HG03103 (cell line): ENCODE data around the gene SORCS1.
"Not testable (repeated sequence)": the region's sequence is repeated elsewhere in the genome, so short reads cannot be mapped to it uniquely, and the experiment has no call there.

Experiments used
- ATAC-seq: cut with Tn5 transposase; IDR thresholded peaks from one replicate; pipeline ENCODE4 v1.9.1; 2021; ENCODE audit warnings: low read depth; ENCODE audit not compliant: unreplicated experiment

The SORCS1 gene

DNA sequence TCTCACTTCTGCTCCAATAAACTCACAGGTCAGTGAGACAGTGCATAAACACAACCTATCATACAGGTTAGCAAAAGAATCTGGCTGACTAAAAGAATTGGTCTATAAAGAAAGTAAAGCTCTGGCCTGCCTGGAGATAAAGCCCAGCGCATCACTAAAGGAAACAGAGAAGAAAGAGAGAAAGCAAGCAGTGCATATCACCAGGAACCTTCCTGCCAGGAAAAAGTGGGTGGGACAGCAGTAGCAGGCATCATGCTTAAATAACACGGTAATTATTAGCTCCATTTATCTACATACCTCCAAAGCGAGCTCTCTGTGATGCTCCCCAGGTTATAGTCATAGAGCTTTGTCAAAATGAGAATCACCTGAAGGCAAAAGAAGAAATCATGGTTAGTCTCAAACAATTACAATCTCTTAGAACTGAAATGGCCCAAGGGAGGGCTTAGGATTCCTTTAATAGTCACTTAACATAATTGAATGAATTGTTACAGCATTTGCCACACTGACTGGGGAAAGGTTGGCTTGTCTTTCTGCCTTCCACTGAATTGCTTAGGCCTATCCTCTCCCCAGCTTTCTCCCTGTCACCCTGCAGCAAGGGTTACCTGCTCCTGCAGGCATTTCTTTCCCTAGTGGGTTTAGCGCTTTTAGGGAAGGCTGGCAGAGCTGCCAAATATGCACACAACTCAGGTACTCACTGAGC lies 208.1 kb downstream of the SORCS1 start:
- no peak for ATAC-seq

GRCh38 chr10:106955133-106955532 lies 209.4 kb downstream of the SORCS1 start:
- ATAC-seq = no peak

DNA sequence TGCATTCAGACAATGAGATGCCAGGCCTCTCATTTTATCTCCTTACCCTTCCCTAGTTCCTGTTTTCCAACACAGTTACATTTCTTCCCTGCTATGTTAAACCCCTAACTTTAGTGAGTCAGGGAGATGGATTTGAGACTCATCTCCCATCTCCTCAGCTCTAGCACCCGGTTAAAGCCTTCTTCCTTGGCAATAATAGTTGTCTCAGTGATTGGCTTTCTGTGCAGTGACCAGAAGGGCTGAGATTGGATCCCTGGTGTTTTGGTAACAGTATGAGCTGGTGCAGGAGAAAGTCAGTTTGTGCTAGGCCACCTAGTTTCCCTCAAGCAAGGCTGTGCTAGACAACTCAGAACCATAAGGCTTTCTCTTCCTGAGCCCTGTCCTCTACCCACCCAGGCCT lies 212.5 kb downstream of the SORCS1 start:
- no peak for ATAC-seq

DNA sequence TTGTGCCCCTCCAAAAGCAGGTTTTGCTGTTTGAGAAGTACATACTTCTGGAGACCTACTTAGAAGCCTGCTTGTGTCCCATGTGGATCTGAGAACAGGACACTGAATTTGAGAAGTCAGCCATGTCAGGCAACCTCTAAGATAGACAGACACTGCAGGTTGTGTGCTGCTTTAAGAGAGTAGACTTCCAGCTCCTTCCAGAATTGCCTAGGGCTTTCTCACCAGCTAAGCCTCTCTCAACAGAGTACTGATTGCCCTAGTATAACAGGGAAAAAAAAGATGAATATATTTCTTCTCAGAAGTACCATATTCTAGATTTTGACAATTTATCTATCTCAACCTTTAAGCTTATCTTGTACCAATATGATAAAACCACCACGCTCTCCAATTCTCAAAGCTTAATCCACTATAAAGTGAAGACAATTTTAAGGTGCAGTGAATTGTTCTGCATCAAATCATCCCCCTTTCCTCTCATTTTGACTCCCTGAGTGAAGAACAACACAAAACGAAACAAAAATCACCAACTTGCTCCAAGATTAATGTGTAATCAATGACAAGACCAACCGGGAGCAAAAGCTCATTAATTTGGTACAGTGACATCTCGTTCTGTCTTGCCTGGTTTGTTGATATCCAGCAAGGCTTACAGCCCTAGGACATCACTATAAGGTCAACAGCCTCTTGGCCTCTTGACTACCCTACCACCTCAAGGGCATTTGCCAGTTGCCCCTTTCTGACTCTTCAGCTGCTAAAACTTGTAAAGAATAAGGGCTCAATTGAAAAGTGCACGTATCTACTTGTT lies 214.6 kb downstream of the SORCS1 start:
- ATAC-seq = no peak

- ATAC-seq = no peak
These were observed 216.9 kb downstream of the SORCS1 start for GRCh38 chr10:106947643-106948042.

DNA sequence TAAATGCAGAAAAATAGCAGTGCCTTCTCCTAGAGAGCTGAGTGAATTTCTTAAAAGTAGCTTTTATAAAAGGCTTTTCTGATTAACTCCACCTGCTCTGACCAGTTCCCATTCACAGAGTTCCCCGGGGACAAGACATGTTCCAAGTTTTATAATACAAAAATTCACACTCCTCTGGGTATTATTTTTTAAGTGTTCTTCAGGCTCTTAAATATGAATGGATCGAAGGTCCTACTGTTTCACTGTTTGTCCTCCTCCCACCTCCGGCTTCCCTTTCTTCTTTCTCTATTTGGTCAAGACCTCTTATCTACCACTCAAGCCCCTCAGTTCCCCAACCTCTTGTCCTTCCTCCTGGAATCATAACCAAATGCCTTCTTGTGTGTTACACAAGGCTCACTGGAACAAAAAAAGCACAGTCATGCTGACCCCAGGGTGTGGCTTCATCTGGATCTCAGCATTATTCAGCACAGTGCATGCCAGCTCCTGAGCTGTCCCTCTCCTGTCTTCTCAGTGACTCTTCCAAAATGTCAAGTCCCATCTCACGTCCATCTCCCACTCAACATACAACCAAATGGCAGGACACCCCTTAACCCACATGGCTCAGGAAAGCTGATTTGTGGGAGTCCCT lies 222.4 kb downstream of the SORCS1 start:
- ATAC-seq = no peak

- ATAC-seq = no peak
These were observed 223.0 kb downstream of the SORCS1 start for GRCh38 chr10:106941297-106942034.

DNA sequence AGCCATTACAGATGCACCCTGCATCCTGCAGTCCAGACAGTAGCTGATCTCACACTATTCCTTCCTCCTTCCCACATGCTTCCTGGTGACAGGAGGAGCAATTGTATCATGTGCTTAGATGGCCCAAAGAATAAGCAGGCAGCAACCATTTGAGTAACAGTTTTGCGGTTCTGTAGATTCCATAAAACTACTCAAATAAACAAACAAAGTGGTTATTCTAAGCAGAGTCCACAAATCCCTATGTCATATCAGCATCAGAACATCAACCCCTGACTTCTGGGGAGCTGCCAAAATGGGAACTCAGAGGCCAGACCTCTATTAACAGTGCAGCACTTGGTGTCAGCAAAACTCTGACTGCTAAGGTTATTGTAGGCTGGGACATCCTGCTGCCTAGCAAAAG lies 226.0 kb downstream of the SORCS1 start:
- no peak for ATAC-seq

- peak; percentile 68 for ATAC-seq
These were observed 228.5 kb downstream of the SORCS1 start for GRCh38 chr10:106935978-106936451.

- no peak for ATAC-seq
These were observed 232.7 kb downstream of the SORCS1 start for GRCh38 chr10:106931853-106932249.

GRCh38 chr10:106931159-106931852 lies 233.2 kb downstream of the SORCS1 start:
- ATAC-seq = peak; percentile 58

GRCh38 chr10:106930751-106931150 lies 233.8 kb downstream of the SORCS1 start:
- no peak for ATAC-seq

DNA sequence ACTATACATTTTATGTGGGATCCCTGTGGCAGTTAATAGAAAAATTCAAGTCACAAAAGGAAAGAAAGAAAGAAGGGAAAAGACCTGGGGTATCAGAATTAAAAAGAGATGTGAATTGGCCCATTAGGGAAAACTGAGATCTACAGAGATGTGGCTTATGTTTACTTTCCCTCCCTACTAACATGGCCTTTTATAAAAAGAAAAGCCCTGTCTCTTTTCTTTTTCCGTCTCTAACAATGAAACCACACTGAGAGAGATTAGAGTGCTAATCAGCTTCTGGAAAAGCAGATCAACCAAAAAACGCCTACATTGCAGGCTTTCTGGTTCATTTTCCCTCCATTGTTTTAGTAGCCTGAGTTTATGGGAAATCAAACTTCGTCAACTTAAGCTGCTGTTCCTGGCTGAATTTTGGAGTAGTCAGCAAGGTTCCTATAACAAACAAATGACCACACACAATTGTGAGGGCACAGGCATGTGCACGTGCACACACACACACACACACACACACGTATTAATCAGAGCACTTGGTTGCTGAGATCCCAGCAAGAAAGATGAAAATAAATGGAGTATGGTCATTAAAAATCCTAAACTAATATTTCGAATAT lies 235.1 kb downstream of the SORCS1 start:
- ATAC-seq = no peak

DNA sequence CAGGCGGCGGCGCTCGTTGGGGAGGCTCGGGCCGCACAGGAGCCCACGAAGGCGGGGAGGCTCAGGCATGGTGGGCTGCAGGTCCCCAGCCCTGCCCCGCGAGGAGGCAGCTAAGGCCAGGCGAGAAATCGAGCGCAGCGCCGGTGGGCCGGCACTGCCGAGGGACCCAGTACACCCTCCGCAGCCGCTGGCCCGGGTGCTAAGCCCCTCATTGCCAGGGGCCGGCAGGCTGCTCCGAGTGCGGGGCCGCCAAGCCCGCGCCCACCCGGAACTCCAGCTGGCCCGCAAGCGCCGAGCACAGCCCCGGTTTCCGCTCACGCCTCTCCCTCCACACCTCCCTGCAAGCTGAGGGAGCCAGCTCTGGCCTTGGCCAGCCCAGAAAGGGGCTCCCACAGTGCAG lies 236.4 kb downstream of the SORCS1 start:
- not testable (repeated sequence) for ATAC-seq

GRCh38 chr10:106925191-106925590 lies 239.3 kb downstream of the SORCS1 start:
- no peak for ATAC-seq

GRCh38 chr10:106920538-106920937 lies 244.0 kb downstream of the SORCS1 start:
- no peak for ATAC-seq

- peak; percentile 79 for ATAC-seq
These were observed 244.6 kb downstream of the SORCS1 start for GRCh38 chr10:106919871-106920282.

GRCh38 chr10:106917452-106918055 lies 247.0 kb downstream of the SORCS1 start:
- no peak for ATAC-seq

GRCh38 chr10:106914016-106914415 lies 250.5 kb downstream of the SORCS1 start:
- no peak for ATAC-seq
